IMR-90 (cell line): ENCODE measurements around the gene SCLY. TPM values are rescaled to one million over a fixed set of nuclear protein-coding genes. Genes with fewer than 3 reads are reported as not detected.
A peak's percentile ranks its signal among the peaks of the same experiment; 100 is the strongest.

Experiments used
- ATAC-seq: fragments of 200-7000 bp; cut with Tn5 transposase; 2 replicates; pipeline ENCODE4 v1.9.1; 2020; ENCODE audit warnings: low read depth, mild to moderate bottlenecking, moderate library complexity
- BruUV-seq: library from RNA; stranded (reverse); fragments of 400-500 nt; replicated peaks from 2 replicates; lab custom pipeline; 2021; lab: Mats Ljungman, UMichigan
- CTCF ChIA-PET: fragments of 300-600 bp; formaldehyde crosslinking; extraction: SDS; loops from one replicate; lab custom pipeline; 2021; ENCODE audit warnings: antibody characterized with exemption; lab: Yijun Ruan, JAX
- POLR2A ChIA-PET: fragments of 300-600 bp; sonication (Branson Sonifier 250); formaldehyde crosslinking; loops from one replicate; lab custom pipeline; 2022; ENCODE audit warnings: antibody characterized with exemption; ENCODE audit not compliant: unreplicated experiment; lab: Charles Lee
- DNase-seq: peaks from one replicate; pipeline ENCODE4 v3.0.0; 2013
- H2AFZ ChIP-seq: replicated peaks from 2 replicates; pipeline ENCODE3; 2013; ENCODE audit warnings: low read length, mild to moderate bottlenecking; ENCODE audit not compliant: poor library complexity
- H2AK5ac ChIP-seq: 2 replicates; pipeline ENCODE4 v1.6.1; 2013; ENCODE audit warnings: low read depth, low read length, inconsistent platforms
- H2AK9ac ChIP-seq: replicated peaks from 2 replicates; pipeline ENCODE3; 2013; ENCODE audit warnings: mild to moderate bottlenecking, low read depth, low read length, moderate library complexity; ENCODE audit not compliant: poor library complexity
- H2BK120ac ChIP-seq: 2 replicates; pipeline ENCODE4 v1.6.1; 2013; ENCODE audit warnings: low read depth, low read length, inconsistent platforms
- H2BK15ac ChIP-seq: 3 replicates; pipeline ENCODE4 v1.6.1; 2013; ENCODE audit warnings: low read depth, low read length, inconsistent platforms
- H2BK20ac ChIP-seq: 2 replicates; pipeline ENCODE4 v1.6.1; 2013; ENCODE audit warnings: low read depth, mild to moderate bottlenecking, inconsistent platforms, low read length, moderate library complexity
- H2BK5ac ChIP-seq: 2 replicates; pipeline ENCODE4 v1.6.1; 2013; ENCODE audit warnings: mild to moderate bottlenecking, low read depth, low read length, inconsistent platforms; ENCODE audit not compliant: poor library complexity, severe bottlenecking
- H3K14ac ChIP-seq: replicated peaks from 2 replicates; pipeline ENCODE4 v1.6.1; 2013; ENCODE audit warnings: low read depth, low read length, inconsistent platforms
- H3K18ac ChIP-seq: 2 replicates; pipeline ENCODE4 v1.6.1; 2013; ENCODE audit warnings: low read depth, low read length, control low read depth
- H3K23ac ChIP-seq: 2 replicates; pipeline ENCODE4 v1.6.1; 2013; ENCODE audit warnings: low read depth, low read length, inconsistent platforms
- H3K27ac ChIP-seq: 2 replicates; pipeline ENCODE4 v1.5.1; 2013; ENCODE audit warnings: mild to moderate bottlenecking, control low read depth, low read length; ENCODE audit not compliant: insufficient read depth
- H3K27me3 ChIP-seq: 2 replicates; pipeline ENCODE4 v1.6.1; 2013; ENCODE audit warnings: low read length; ENCODE audit not compliant: control insufficient read depth, insufficient read depth
- H3K36me3 ChIP-seq: 2 replicates; pipeline ENCODE4 v1.6.1; 2013; ENCODE audit warnings: low read length, mixed read lengths; ENCODE audit not compliant: control insufficient read depth, insufficient read depth
- H3K4ac ChIP-seq: 2 replicates; pipeline ENCODE4 v1.6.1; 2013; ENCODE audit warnings: low read depth, low read length, inconsistent platforms
- H3K4me1 ChIP-seq: 2 replicates; pipeline ENCODE4 v1.6.1; 2013; ENCODE audit warnings: low read length, mixed read lengths; ENCODE audit not compliant: control insufficient read depth, insufficient read depth
- H3K4me2 ChIP-seq: 2 replicates; pipeline ENCODE4 v1.6.1; 2013; ENCODE audit warnings: low read depth, mild to moderate bottlenecking, control low read depth, low read length, moderate library complexity
- H3K4me3 ChIP-seq: 2 replicates; pipeline ENCODE4 v1.5.1; 2013; ENCODE audit warnings: low read depth, mild to moderate bottlenecking, control low read depth, low read length, moderate library complexity; ENCODE audit not compliant: insufficient read depth
- H3K56ac ChIP-seq: 2 replicates; pipeline ENCODE4 v1.6.1; 2013; ENCODE audit warnings: low read length, inconsistent platforms; ENCODE audit not compliant: insufficient read depth; ENCODE audit errors: extremely low read depth
- H3K79me1 ChIP-seq, 2 experiments: 2 replicates each; pipeline ENCODE4 v1.6.1; 2013; ENCODE audit warnings: low read length in 2 of 2, inconsistent platforms in 1 of 2, low read depth in 1 of 2
- H3K9ac ChIP-seq: 2 replicates; pipeline ENCODE4 v1.6.1; 2013; ENCODE audit warnings: low read depth, low read length, control low read depth
- H3K9me1 ChIP-seq: 2 replicates; pipeline ENCODE4 v1.6.1; 2013; ENCODE audit warnings: low read length, inconsistent platforms; ENCODE audit not compliant: insufficient read depth
- H3K9me3 ChIP-seq: 2 replicates; pipeline ENCODE4 v1.6.1; 2013; ENCODE audit warnings: low read length; ENCODE audit not compliant: control insufficient read depth, insufficient read depth
- H4K20me1 ChIP-seq: 2 replicates; pipeline ENCODE4 v1.6.1; 2013; ENCODE audit warnings: low read length, inconsistent platforms; ENCODE audit not compliant: insufficient read depth
- H4K5ac ChIP-seq: 2 replicates; pipeline ENCODE4 v1.6.1; 2013; ENCODE audit warnings: mild to moderate bottlenecking, low read depth, low read length, control low read depth
- H4K8ac ChIP-seq, 2 experiments: 2 replicates each; pipeline ENCODE4 v1.6.1; 2013; ENCODE audit warnings: low read depth in 2 of 2, low read length in 2 of 2, control low read depth in 1 of 2, inconsistent platforms in 1 of 2
- H4K91ac ChIP-seq: 2 replicates; pipeline ENCODE4 v1.6.1; 2013; ENCODE audit warnings: low read depth, low read length, inconsistent platforms; ENCODE audit not compliant: insufficient read depth
- POLR2A ChIP-seq: IDR thresholded peaks from 2 replicates; pipeline ENCODE4 v1.6.1; 2012; ENCODE audit warnings: mild to moderate bottlenecking, low read depth, low read length
- WGBS, 2 experiments: methylation state at CpG; one replicate each; pipeline versions ENCODE4 v1.1.5 to v1.1.7; 2013; ENCODE audit warnings: missing lambda C conversion rate in 2 of 2; ENCODE audit not compliant: insufficient read length in 1 of 2; ENCODE audit errors: extremely low coverage in 2 of 2; 5-methylcytosine and 5-hydroxymethylcytosine counted together
- dilution Hi-C: fragments of 300-500 bp; cut with HindIII; formaldehyde crosslinking; loops from one replicate; pipeline ENCODE4 v1.14.3; 2018; ENCODE audit warnings: low sequenced_read_pairs; ENCODE audit not compliant: unreplicated experiment
- in situ Hi-C: fragments of 300-500 bp; cut with MboI; formaldehyde crosslinking; loops from 3 replicates; pipeline ENCODE4 v1.14.3; 2019; ENCODE audit warnings: low sequenced_read_pairs, inconsistent platforms, mixed read lengths
- intact Hi-C: fragments of 100-400 bp; cut with micrococcal nuclease; formaldehyde crosslinking; loops from 2 replicates; pipeline ENCODE4 v1.10.0; 2022
- polyA plus RNA-seq, 3 experiments: library from polyadenylated mRNA; depleted of rRNA; stranded (reverse); fragments of >200 nt; gene quantifications; 2 replicates each; pipeline ENCODE4 v1.2.3, GENCODE V29; 2012; ENCODE audit warnings: low replicate concordance in 1 of 3
- total RNA-seq: library from RNA; depleted of rRNA; stranded (reverse); fragments of >200 nt; gene quantifications from 2 replicates; pipeline ENCODE4 v1.2.3, GENCODE V29; 2012

The SCLY gene
- total and polyA plus RNA-seq, 2 of the 4 experiments (the other 2 are of a cell fraction) = 8.6 to 10.5 TPM

DNA sequence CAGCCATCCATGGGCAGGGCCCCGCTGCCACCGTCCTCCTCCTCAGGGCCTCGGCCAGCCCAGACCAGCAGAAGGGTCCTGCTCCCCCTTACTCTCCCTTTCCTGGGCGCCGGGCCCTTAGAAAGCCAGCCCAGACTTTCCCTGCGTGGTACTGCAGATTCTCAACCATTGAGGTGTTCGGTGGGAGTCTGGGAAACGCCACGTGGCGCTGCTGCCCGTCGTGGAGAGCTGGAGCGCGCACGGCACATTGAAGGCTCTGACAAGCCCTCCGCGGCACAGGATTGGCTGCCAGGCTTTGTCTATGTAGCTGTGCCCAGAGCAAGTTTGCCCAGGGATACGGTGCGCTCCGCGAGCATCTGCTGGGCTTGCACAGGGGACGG lies 67.2 kb downstream of the SCLY start:
- no peaks in the 10 kb centered on the region for H3K79me1 ChIP-seq
- DNase-seq = no peak
- no peak for TF ChIP-seq POLR2A
- H3K56ac ChIP-seq = no peak overlapping the region
- in situ Hi-C loops (no loop called here), dilution Hi-C loops (no loop called here), intact Hi-C loops (no loop called here)
- ChIA-PET CTCF (no interaction called here), POLR2A (no interaction called here)
- H4K20me1 ChIP-seq = no peaks in the 10 kb centered on the region
- peaks cover 6% of the 10 kb centered on the region for H3K4me1 ChIP-seq
- no peak overlapping the region for H2BK5ac ChIP-seq
- H3K9ac ChIP-seq = no peak overlapping the region
- peak overlapping the region; percentile 43; the same call in 1 of the 2 replicates for H3K4ac ChIP-seq
- no peak overlapping the region for H2AK5ac ChIP-seq
- H3K27ac ChIP-seq = no peak overlapping the region
- 93% methylated on average over 16 of the region's 22 CpGs; no CpG with 5 or more reads in 1 of the 2 experiments for WGBS, 2 experiments
- no peak overlapping the region for H4K91ac ChIP-seq
- H2AK9ac ChIP-seq = peak overlapping the region; percentile 60
- H4K8ac ChIP-seq = peak overlapping the region; percentile 89 to 94; a peak in 2 of 4 replicates
- no peak overlapping the region for H2BK20ac ChIP-seq
- no peak overlapping the region for H2BK120ac ChIP-seq
- H3K4me2 ChIP-seq = peak overlapping the region; percentile 41; the same call in 1 of the 2 replicates
- no peak overlapping the region for H2BK15ac ChIP-seq
- no peak overlapping the region for H3K4me3 ChIP-seq
- no peak overlapping the region for H2AFZ ChIP-seq
- no peak overlapping the region for H4K5ac ChIP-seq
- H3K18ac ChIP-seq = no peak overlapping the region
- no peaks in the 10 kb centered on the region for H3K36me3 ChIP-seq
- no peak overlapping the region for H3K23ac ChIP-seq
- no peaks in the 10 kb centered on the region for H3K9me3 ChIP-seq
- H3K27me3 ChIP-seq = peaks cover 1% of the 10 kb centered on the region; the same call in 1 of the 2 replicates
- peaks cover 5% of the 10 kb centered on the region; the same call in 1 of the 2 replicates for H3K9me1 ChIP-seq
- H3K14ac ChIP-seq = no peak overlapping the region
- no TSS peak for BruUV-seq
- no peak for ATAC-seq
